Measurements from ENCODE around the gene POR. TPM values are rescaled to one million over a fixed set of nuclear protein-coding genes. Genes with fewer than 3 reads are reported as not detected.

Gene POR
- total and polyA plus RNA-seq, 2 of the 8 experiments (the other 6 are each of a cell fraction or from before 2014, with no cell fraction given), result 98.7 to 144 TPM

DNA sequence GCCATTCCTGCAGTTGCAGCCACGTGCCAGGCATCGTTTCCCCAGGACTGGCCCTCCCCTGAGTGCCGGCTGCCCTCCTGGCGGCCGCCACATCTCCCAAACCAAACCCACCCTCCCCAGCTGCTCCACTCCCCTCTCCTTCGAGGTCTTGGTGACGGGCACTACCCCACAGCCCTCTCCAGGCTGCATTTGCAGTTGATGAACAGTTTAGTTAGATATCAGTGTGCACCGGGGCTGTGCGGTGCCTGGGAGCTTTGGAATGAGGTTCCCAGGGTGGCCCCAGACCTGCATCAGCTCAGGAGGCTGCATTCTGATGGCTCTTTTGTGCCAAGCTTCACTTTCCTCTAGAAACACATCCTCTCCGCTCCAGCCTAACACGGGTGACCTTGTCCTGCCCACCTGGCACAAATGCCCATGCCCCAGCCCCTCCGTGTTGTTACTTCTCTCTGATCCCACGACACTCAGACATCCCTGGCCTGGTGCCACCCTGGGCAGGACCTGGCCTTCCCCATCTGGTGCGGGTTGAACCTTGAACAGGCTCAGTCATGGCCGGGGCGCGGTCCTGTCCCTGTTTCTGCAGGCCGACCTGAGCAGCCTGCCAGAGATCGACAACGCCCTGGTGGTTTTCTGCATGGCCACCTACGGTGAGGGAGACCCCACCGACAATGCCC, 64.9 kb downstream of the POR start:
- no peak overlapping the region for H4K8ac ChIP-seq (ENCODE audit: extremely low read depth, insufficient read depth, low read length)
- H2AFZ ChIP-seq (ENCODE audit: low read length), result no peak overlapping the region
- no peak overlapping the region for H3K4ac ChIP-seq (replicated peaks; ENCODE audit: insufficient read length, low read depth, low read length)
- no peaks in the 10 kb centered on the region for H3K23me2 ChIP-seq (ENCODE audit: low read depth, low read length)
- no peak overlapping the region for H4K5ac ChIP-seq (ENCODE audit: insufficient read length, low read depth, low read length)
- H3K79me1 ChIP-seq (ENCODE audit: low read depth, low read length), result no peaks in the 10 kb centered on the region
- peaks cover 0 to 9% of the 10 kb centered on the region in 2 experiments for H4K20me1 ChIP-seq (replicated peaks in 1 of 2; ENCODE audit: control insufficient read depth in 1 of 2, insufficient read depth in 2 of 2, low read length in 2 of 2)
- no peak overlapping the region for H2BK15ac ChIP-seq (ENCODE audit: low read length)
- H2BK12ac ChIP-seq (ENCODE audit: low read depth, low read length), result no peak overlapping the region
- H4K91ac ChIP-seq (replicated peaks; ENCODE audit: insufficient read length, low read length), result no peak overlapping the region
- H3K9ac ChIP-seq (replicated peaks in 1 of 4; ENCODE audit: extremely low read depth in 1 of 4, low read depth in 3 of 4, low read length in 3 of 4), result no peak overlapping the region
- H3K4me1 ChIP-seq (replicated peaks in 1 of 4; ENCODE audit: control insufficient read depth in 3 of 4, insufficient read depth in 4 of 4, low read length in 3 of 4), result no peaks in the 10 kb centered on the region
- peaks cover 9 to 45% (median 27%) of the 10 kb centered on the region in 4 experiments for H3K36me3 ChIP-seq (ENCODE audit: control insufficient read depth in 2 of 4, insufficient read depth in 4 of 4, low read length in 3 of 4)
- WGBS, 2 experiments (ENCODE audit: extremely low coverage in 1 of 2, insufficient coverage in 1 of 2, insufficient read length in 1 of 2, insufficient replicate concordance in 2 of 2, low coverage in 1 of 2, low lambda C conversion rate in 2 of 2, missing lambda C conversion rate in 1 of 2), result 87% methylated on average over 22 of the region's 22 CpGs; no CpG with 5 or more reads in 1 of the 2 experiments
- H3K4me2 ChIP-seq (ENCODE audit: insufficient read depth in 1 of 2, low read depth in 2 of 2, low read length in 2 of 2), result no peak overlapping the region
- H3K18ac ChIP-seq (ENCODE audit: extremely low read depth, low read length), result no peak overlapping the region
- H3K27me3 ChIP-seq (replicated peaks in 1 of 4; ENCODE audit: control insufficient read depth in 3 of 4, extremely low read depth in 1 of 4, insufficient read depth in 3 of 4, low read length in 3 of 4), result no peaks in the 10 kb centered on the region
- H3K56ac ChIP-seq (replicated peaks; ENCODE audit: insufficient read length, low read depth, low read length), result no peak overlapping the region
- POLR2A ChIA-PET (ENCODE audit: partially characterized antibody), result no interaction called here
- DNase-seq (ENCODE audit: low read depth in 1 of 2, low spot score in 2 of 2), result no peak
- CTCF ChIA-PET (ENCODE audit: partially characterized antibody), result interaction anchor here (1.2 kb wide), 1 partner anchor 14 kb away, joined by 3 read pairs; no protein-coding TSS in a partner anchor
- no peak overlapping the region for H3K14ac ChIP-seq (ENCODE audit: insufficient read length)
- TF ChIP-seq RFX5 (IDR thresholded peaks at IDR 0.05; ENCODE audit: borderline replicate concordance, low read depth, low read length) (no peak), EP300 (IDR thresholded peaks at IDR 0.05; ENCODE audit: borderline replicate concordance in 1 of 2, low read depth in 2 of 2, low read length in 2 of 2) (no peak), CBX8 (IDR thresholded peaks at IDR 0.05; ENCODE audit: borderline replicate concordance, low read depth, low read length) (no peak), TEAD4 (IDR thresholded peaks at IDR 0.05; ENCODE audit: low read depth, low read length) (no peak), SRF (IDR thresholded peaks at IDR 0.05; ENCODE audit: low read depth, low read length) (no peak)
- H3K9me3 ChIP-seq (ENCODE audit: insufficient read depth in 2 of 2, low read depth in 1 of 2, low read length in 1 of 2), result no peaks in the 10 kb centered on the region
- no peak overlapping the region for H2BK20ac ChIP-seq (ENCODE audit: low read length)
- no peak for FAIRE-seq
- H3K79me2 ChIP-seq (ENCODE audit: control insufficient read depth in 1 of 2, insufficient read depth in 2 of 2, low read length in 2 of 2), result no peaks in the 10 kb centered on the region
- H3K27ac ChIP-seq (ENCODE audit: low read depth, low read length), result no peak overlapping the region
- no peak overlapping the region for H3K23ac ChIP-seq (ENCODE audit: insufficient read length)
- no peak overlapping the region for H2BK120ac ChIP-seq (replicated peaks; ENCODE audit: low read depth, low read length)
- H2AK5ac ChIP-seq (ENCODE audit: low read depth, low read length), result no peak overlapping the region
- H2BK5ac ChIP-seq (ENCODE audit: low read depth, low read length), result no peak overlapping the region
- no peak overlapping the region for H3K4me3 ChIP-seq (ENCODE audit: extremely low read depth in 1 of 4, insufficient read depth in 2 of 4, low read depth in 3 of 4, low read length in 4 of 4)
